Measurements from ENCODE around the gene IGLL5. TPM values are rescaled to one million over a fixed set of nuclear protein-coding genes. Genes with fewer than 3 reads are reported as not detected.

Gene IGLL5
- total RNA-seq, 1 donor from 2014 or later: not detected

GRCh38 chr22:22933807-22934542 is 46.4 kb downstream of the IGLL5 start:
- Mint-ChIP-seq H3K27me3 (peaks cover 7% of the 10 kb centered on the region), H3K4me1 (ENCODE audit: low read depth) (no peaks in the 10 kb centered on the region), H3K9me3 (ENCODE audit: low read depth) (no peaks in the 10 kb centered on the region), H3K4me3 (ENCODE audit: low read depth) (no peak overlapping the region), H3K27ac (no peak overlapping the region), H3K36me3 (ENCODE audit: insufficient read depth) (no peaks in the 10 kb centered on the region)
- no peak for TF ChIP-seq CTCF (IDR thresholded peaks at IDR 0.05; ENCODE audit: unreplicated experiment)
- DNase-seq (ENCODE audit: low spot score, unreplicated experiment): no peak

- no peaks in the 10 kb centered on the region for H3K9me3 Mint-ChIP-seq (ENCODE audit: low read depth)
- H3K4me3 Mint-ChIP-seq (ENCODE audit: low read depth): no peak overlapping the region
- peaks cover 7% of the 10 kb centered on the region for H3K27me3 Mint-ChIP-seq
- no peaks in the 10 kb centered on the region for H3K36me3 Mint-ChIP-seq (ENCODE audit: insufficient read depth)
- no peak overlapping the region for H3K27ac Mint-ChIP-seq
- H3K4me1 Mint-ChIP-seq (ENCODE audit: low read depth): peaks cover 4% of the 10 kb centered on the region
- TF ChIP-seq CTCF (IDR thresholded peaks at IDR 0.05; ENCODE audit: unreplicated experiment): no peak
- no peak for DNase-seq (ENCODE audit: low spot score, unreplicated experiment)
These were observed 47.0 kb downstream of the IGLL5 start for GRCh38 chr22:22934543-22935055.

- no peaks in the 10 kb centered on the region for H3K9me3 Mint-ChIP-seq (ENCODE audit: low read depth)
- H3K27me3 Mint-ChIP-seq: peaks cover 7% of the 10 kb centered on the region
- TF ChIP-seq CTCF (IDR thresholded peaks at IDR 0.05; ENCODE audit: unreplicated experiment): no peak
- no peak overlapping the region for H3K27ac Mint-ChIP-seq
- H3K4me3 Mint-ChIP-seq (ENCODE audit: low read depth): no peak overlapping the region
- peaks cover 7% of the 10 kb centered on the region for H3K4me1 Mint-ChIP-seq (ENCODE audit: low read depth)
- no peaks in the 10 kb centered on the region for H3K36me3 Mint-ChIP-seq (ENCODE audit: insufficient read depth)
- no peak for DNase-seq (ENCODE audit: low spot score, unreplicated experiment)
These were observed 47.5 kb downstream of the IGLL5 start for GRCh38 chr22:22935056-22935545.

- TF ChIP-seq CTCF (IDR thresholded peaks at IDR 0.05; ENCODE audit: unreplicated experiment): no peak
- Mint-ChIP-seq H3K4me3 (ENCODE audit: low read depth) (no peak overlapping the region), H3K27me3 (peaks cover 12% of the 10 kb centered on the region), H3K27ac (no peak overlapping the region), H3K4me1 (ENCODE audit: low read depth) (peaks cover 7% of the 10 kb centered on the region), H3K9me3 (ENCODE audit: low read depth) (no peaks in the 10 kb centered on the region), H3K36me3 (ENCODE audit: insufficient read depth) (no peaks in the 10 kb centered on the region)
- DNase-seq (ENCODE audit: low spot score, unreplicated experiment): no peak
These were observed 48.0 kb downstream of the IGLL5 start for GRCh38 chr22:22935546-22936157.

- no peaks in the 10 kb centered on the region for H3K36me3 Mint-ChIP-seq (ENCODE audit: insufficient read depth)
- no peak overlapping the region for H3K4me3 Mint-ChIP-seq (ENCODE audit: low read depth)
- peaks cover 7% of the 10 kb centered on the region for H3K4me1 Mint-ChIP-seq (ENCODE audit: low read depth)
- no peak overlapping the region for H3K27ac Mint-ChIP-seq
- no peak for DNase-seq (ENCODE audit: low spot score, unreplicated experiment)
- peaks cover 9% of the 10 kb centered on the region for H3K27me3 Mint-ChIP-seq
- no peak for TF ChIP-seq CTCF (IDR thresholded peaks at IDR 0.05; ENCODE audit: unreplicated experiment)
- no peaks in the 10 kb centered on the region for H3K9me3 Mint-ChIP-seq (ENCODE audit: low read depth)
These were observed 48.7 kb downstream of the IGLL5 start for GRCh38 chr22:22936180-22936914.

All from progenitor cell of endocrine pancreas (in vitro differentiated cells).